GM12801 (cell line): ENCODE measurements around the gene CTH.

Experiments used
- TF ChIP-seq, protein P1 (sequence below): IDR thresholded peaks from one replicate; pipeline ENCODE4 v1.5.1; 2011; ENCODE audit warnings: control low read depth; ENCODE audit not compliant: insufficient read length; ENCODE audit errors: extremely low read depth

Gene CTH

DNA sequence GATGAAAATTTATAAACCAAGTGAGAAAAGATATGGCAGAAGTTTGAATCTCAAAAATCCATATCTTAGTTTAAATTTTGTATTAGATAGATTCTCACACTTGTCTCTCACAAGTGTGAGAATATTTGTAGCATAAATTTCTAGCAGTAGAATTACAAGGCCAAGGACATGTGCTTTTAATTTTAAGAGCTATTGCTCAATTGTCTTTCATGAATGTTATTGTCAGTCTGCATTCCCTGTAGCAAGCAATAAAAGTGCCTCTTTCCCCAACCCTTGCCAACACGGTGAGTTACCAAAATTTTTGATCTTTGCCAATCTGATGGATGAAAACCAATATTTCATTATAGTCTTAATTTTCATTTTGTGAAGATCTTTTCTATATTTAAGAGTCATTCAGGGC, 64.0 kb downstream of the CTH start:
- TF ChIP-seq, protein P1, sequence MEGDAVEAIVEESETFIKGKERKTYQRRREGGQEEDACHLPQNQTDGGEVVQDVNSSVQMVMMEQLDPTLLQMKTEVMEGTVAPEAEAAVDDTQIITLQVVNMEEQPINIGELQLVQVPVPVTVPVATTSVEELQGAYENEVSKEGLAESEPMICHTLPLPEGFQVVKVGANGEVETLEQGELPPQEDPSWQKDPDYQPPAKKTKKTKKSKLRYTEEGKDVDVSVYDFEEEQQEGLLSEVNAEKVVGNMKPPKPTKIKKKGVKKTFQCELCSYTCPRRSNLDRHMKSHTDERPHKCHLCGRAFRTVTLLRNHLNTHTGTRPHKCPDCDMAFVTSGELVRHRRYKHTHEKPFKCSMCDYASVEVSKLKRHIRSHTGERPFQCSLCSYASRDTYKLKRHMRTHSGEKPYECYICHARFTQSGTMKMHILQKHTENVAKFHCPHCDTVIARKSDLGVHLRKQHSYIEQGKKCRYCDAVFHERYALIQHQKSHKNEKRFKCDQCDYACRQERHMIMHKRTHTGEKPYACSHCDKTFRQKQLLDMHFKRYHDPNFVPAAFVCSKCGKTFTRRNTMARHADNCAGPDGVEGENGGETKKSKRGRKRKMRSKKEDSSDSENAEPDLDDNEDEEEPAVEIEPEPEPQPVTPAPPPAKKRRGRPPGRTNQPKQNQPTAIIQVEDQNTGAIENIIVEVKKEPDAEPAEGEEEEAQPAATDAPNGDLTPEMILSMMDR = no peak

DNA sequence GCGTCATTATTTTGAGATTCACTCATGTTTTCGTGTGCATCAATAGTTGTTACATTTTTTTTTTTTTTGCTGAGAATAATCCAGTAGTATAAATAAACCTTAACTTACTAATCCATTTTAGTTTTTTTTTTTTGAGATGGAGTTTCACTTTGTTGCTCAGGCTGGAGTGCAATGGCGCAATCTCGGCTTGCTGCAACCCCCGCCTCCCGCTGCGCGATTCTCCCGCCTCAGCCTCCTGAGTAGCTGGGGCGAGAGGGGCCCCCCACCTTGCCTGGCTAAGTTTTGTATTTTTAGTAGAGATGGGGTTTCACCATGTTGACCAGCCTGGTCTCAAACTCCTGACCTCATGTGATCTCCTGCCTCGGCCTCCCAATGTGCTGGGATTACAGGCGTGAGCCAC, 66.0 kb downstream of the CTH start:
- TF ChIP-seq, protein P1 = no peak

DNA sequence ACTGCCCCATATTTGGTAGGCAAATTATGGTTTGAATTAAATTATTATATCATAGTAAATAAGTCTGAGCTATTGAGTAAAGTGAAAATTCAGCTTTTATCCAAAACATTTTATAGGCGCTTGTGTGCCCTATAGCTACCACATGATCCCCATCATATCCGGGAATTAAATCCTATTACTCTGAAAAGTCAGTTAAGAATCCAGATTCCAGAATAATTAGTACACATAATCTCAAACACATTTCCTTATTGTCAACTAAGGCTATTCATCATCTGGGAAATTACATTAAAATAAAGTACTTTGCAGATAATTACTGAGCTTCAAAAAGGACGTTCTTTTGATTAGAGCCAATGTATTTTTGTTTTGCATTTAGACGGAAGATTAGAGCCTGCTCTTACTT, 72.3 kb downstream of the CTH start:
- TF ChIP-seq, protein P1 = no peak

DNA sequence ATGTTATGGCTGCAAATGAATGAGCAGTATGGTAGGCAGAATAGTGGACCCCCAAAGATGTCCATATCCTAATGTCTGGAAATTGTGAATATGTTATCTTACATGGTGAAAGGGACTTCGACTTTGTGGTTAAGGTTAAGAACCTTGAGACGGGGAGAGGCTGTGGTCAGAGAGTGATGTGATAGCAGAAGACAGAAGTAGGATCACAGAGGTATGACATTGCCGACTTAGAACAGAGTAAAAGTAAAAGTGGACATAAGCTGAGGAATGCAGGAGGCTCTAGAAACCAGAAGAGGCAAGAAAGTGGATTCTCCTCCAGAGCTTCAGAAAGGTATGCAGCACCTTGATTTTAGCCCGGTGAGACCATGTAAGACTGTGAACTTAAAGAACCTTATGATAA, 74.6 kb downstream of the CTH start:
- TF ChIP-seq, protein P1 = no peak

DNA sequence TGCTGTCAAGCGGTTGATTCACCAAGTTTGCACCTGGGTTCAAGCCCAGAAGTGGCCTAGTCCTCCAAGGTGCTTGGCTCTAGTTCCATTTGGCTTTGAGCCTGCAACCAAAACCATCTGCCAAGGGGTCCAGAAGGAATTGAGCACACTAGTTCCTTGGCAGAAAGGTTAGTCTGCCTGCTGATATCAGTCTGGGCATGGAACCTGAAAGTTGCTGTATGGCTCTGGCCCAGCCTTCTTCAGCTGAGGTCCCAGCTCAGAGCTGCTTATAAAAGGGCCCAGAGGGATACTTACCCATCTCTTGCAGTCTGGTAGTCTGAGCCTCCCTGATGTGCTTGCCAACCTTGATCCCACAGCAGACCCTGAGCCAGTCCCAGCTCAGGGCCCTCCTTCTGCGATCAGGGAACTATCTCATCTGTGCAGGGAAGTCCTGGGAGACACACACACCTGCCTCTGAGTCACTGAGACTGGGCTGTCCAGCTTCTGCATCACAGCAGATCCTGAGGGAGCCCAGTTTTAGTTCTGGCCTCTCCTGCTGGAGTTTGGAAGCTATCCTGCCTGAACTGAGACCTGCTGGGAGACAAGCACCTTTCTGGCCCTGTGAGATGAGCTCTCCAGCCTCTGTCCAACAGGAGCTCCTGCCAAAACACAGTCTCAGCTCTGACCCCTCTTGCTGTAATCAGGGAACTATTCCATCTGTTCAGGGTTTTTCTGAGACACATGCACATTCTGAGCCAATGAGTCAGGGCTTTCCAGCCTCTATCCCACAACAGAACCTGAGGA, 75.8 kb downstream of the CTH start:
- TF ChIP-seq, protein P1 = no peak

DNA sequence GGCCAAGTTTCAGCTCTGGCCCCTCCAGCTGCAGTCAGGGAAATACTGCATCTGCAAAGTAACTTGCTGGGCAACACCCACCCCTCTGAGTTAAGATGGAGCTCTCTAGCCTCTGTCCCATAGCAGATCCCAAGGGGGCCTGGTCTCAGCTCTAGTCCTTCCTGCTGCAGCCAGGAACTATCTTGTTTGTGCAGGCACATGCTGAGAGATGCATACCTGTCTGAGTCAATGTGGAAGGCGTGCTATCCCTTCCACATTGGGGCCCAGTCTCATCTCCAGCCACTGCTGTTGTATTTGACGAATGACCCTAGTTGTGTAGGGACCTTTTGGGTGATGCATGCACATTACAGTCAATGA, 76.4 kb downstream of the CTH start:
- TF ChIP-seq, protein P1 = no peak

DNA sequence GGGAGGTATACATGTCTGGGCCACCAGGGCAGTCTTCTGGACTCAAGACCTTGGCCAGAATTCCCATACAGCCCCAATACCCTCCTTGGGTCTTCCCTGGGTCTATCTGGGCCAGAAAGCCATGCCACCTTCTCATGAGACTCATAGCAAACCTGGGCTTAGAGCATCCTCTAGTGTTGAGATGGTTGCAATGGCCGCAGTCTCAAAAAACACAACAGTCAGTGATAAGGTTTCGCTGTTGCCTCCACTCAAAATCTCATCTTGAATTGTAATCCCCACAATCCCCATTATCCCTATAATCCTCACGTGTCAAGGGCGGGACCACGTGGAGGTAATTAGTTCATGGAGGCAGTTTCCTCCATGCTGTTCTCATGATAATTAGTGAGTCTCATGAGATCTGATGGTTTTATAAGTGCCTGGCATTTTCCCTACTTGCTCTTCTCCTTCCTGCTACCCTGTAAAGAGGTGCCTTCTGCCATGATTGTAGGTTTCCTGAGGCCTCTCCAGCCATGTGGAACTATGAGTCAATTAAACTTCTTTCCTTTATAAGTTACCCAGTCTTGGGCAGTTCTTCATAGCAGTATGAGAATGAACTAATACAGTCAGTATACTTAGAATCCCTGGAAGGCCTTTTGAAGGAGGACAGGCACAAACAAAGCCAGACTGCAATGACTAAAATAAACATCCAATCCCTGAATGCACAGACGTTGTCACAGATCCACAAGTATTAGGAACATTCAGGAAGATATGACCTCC, 77.0 kb downstream of the CTH start:
- TF ChIP-seq, protein P1 = no peak
